NCI-H510A treated with DMSO at 0.1 percent for 48 hours (cell line): ENCODE results near the gene SPAG9.
A peak's percentile ranks its signal among the peaks of the same experiment; 100 is the strongest.

Source experiments
- DNase-seq: peaks from one replicate; lab custom pipeline; 2025; lab: John Stamatoyannopoulos, UW

SPAG9 gene

GRCh38 chr17:50938821-50939541 lies 181.7 kb downstream of the SPAG9 start:
- DNase-seq, result peak; percentile 40

- DNase-seq, result no peak
Observed at GRCh38 chr17:50935996-50936266, 184.7 kb downstream of the SPAG9 start.

- DNase-seq, result no peak
Observed at GRCh38 chr17:50935221-50935995, 185.3 kb downstream of the SPAG9 start.

- DNase-seq, result peak; percentile 30
Observed at GRCh38 chr17:50934672-50935220, 185.9 kb downstream of the SPAG9 start.

GRCh38 chr17:50934161-50934560 lies 186.5 kb downstream of the SPAG9 start:
- no peak for DNase-seq

GRCh38 chr17:50931144-50931908 lies 189.3 kb downstream of the SPAG9 start:
- DNase-seq, result peak; percentile 87

GRCh38 chr17:50928646-50929045 lies 192.0 kb downstream of the SPAG9 start:
- no peak for DNase-seq

DNA sequence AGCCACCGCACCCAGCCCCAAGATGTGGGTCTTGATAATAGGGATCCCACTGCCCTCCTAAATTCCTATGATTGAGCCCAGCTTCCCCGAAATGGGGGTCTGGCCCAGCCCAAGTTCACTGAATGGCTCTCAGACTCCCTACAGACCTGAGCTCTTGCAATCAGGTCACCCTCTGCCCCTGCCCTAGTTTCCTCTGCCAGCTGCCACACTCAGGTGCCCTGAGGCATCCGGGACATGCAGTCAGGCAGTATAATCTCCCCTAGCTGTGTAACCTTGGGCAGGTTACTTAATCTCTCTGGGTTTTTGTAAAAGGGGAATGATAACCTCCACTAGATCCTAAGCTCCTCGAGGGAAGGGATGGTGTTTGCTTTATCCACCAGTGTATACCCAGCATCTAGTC lies 193.4 kb downstream of the SPAG9 start:
- no peak for DNase-seq

DNA sequence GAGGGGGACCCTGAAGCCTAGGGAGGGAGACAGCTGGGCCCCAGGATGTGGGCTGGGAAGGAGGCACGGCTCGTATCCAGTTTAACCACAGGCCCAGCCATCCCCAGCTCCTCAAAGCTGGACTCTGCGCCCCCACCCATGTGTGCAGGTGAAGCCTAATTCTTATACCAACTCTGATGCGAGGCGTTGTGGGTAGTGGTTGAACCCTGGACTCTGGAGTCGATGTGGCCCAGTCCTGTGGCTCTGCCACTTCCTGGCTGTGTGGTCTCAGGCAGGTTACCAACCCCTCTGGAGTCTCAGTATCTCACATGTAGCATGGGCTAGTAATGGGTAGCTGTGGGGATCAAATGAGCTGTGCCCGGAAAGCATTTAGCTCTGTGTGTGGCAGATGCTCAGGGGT lies 194.1 kb downstream of the SPAG9 start:
- no peak for DNase-seq

- DNase-seq, result no peak
Observed at GRCh38 chr17:50925296-50925891, 195.3 kb downstream of the SPAG9 start.

DNA sequence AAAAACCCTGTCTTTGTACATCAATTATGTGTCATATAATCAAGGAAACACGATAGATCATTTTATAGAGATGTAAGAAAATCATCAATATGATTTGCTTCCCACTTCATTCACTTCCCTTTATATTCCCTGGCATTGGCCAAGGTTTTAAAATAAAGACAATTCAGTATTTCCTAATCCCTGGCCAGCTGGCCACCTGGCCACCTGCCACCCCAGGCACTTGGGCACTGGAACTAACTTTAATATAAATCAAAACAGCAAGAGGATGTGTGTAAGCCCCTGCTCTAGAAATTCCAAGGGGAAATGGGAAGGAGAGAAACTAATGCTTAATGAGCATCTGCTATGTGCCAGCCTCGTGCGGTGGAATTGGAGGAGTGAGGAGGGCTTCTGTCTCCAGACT lies 195.9 kb downstream of the SPAG9 start:
- DNase-seq, result no peak

DNA sequence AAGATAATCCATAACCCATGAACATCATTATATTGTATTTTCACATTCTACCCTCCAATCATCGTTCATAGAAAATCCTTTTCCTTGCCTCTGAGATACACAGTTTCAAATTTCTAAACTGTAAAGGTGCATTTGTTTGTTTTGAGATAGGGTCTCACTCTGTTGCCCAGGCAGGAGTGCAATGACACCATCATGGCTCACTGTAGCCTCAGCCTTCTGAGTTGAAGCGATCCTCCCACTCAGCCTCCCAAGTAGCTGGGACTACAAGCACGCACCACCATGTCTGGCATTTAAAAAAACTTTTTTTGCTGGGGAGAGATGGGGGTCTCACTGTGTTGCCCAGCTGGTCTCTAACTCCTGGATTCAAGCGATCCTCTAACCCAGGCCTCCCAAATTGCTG lies 196.4 kb downstream of the SPAG9 start:
- DNase-seq, result no peak

- peak; percentile 31 for DNase-seq
Observed at GRCh38 chr17:50923611-50924010, 197.1 kb downstream of the SPAG9 start.

- DNase-seq, result no peak
Observed at GRCh38 chr17:50922721-50923405, 197.8 kb downstream of the SPAG9 start.

- no peak for DNase-seq
Observed at GRCh38 chr17:50922107-50922506, 198.6 kb downstream of the SPAG9 start.

DNA sequence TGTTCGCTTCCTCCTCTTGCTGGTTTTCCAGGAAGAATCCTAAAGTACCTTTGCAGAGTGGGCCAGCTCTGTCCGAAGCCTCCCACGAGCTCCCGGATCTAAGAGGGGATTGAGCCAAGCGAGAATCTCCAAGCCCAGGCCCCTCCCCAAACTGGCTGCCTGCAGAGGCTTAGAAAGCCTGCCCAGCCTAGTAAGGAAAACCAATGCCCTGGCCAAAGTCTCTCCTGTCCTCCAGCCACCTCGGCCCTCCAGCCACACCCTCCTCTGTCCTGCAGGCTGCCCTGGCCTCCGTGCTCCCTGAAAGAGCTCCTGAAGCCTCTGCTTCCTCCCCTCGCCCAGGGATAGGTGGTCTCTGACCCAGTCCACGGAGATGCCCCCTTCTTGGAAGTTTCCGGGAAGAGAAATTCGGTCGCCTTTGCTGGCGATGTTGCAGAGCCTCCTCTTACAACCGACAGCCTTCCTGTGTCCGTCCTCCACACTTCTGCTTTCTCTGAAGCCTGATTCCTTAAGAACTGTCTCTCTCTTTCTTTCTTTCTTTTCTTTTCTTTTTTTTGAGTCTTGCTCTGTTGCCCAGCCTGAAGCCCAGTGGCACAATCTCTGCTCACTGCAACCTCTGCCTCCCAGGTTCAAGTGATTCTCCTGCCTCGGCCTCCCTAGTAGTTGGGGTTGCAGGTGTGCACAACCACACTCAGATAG lies 199.6 kb downstream of the SPAG9 start:
- no peak for DNase-seq

GRCh38 chr17:50920041-50920410 lies 200.6 kb downstream of the SPAG9 start:
- no peak for DNase-seq

GRCh38 chr17:50919321-50920040 lies 201.2 kb downstream of the SPAG9 start:
- peak; percentile 96 for DNase-seq

DNA sequence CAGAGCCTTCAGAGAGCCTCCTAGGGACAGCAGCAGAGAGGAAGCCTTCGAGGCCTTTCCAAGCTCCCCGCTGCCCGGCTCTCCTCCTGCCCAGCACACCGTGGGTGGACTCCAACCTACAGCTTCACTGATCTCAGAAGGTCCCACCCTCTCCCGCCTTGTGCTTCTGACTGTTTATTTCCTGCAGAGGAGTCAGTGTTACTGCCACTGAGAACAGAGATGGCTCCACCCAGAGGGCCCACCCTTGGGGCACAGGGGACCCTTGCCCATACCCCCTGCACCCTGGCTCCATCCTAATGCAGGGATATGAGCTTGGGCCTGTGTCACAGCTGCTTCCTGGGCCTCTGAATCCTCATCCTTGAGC lies 201.8 kb downstream of the SPAG9 start:
- DNase-seq, result no peak

GRCh38 chr17:50918071-50918932 lies 202.4 kb downstream of the SPAG9 start:
- DNase-seq, result no peak
